K562 (cell line): ENCODE measurements around the gene PRR16.
"Not testable (repeated sequence)": the region's sequence is repeated elsewhere in the genome, so short reads cannot be mapped to it uniquely, and the experiment has no call there.

Experiments
- CEBPB ChIP-seq: fragments of 450-650 bp; IDR thresholded peaks from 2 replicates; pipeline ENCODE4 v1.6.1; 2016; ENCODE audit warnings: missing genetic modification characterization, missing compliant biosample characterization
- ETV1 ChIP-seq: fragments of 450-650 bp; conservative IDR thresholded peaks from 2 replicates; pipeline ENCODE4 v1.6.1; 2016; ENCODE audit warnings: missing genetic modification characterization, control low read depth, low read depth, missing compliant biosample characterization
- KAT2B ChIP-seq: IDR thresholded peaks from one replicate; pipeline ENCODE4 v1.6.1; 2012; ENCODE audit warnings: low read depth, mild to moderate bottlenecking, control low read depth, inconsistent platforms, low read length, moderate library complexity
- POLR2AphosphoS5 ChIP-seq: IDR thresholded peaks from 2 replicates; pipeline ENCODE4 v1.6.1; 2011; ENCODE audit warnings: mild to moderate bottlenecking, low read depth, low read length, moderate library complexity; ENCODE audit not compliant: control insufficient read depth, insufficient read depth
- SP1 ChIP-seq: sonication (generic); formaldehyde crosslinking; IDR thresholded peaks from 2 replicates; pipeline ENCODE4 v1.8.1; 2022; ENCODE audit warnings: mild to moderate bottlenecking, missing genetic modification reagents

DNA sequence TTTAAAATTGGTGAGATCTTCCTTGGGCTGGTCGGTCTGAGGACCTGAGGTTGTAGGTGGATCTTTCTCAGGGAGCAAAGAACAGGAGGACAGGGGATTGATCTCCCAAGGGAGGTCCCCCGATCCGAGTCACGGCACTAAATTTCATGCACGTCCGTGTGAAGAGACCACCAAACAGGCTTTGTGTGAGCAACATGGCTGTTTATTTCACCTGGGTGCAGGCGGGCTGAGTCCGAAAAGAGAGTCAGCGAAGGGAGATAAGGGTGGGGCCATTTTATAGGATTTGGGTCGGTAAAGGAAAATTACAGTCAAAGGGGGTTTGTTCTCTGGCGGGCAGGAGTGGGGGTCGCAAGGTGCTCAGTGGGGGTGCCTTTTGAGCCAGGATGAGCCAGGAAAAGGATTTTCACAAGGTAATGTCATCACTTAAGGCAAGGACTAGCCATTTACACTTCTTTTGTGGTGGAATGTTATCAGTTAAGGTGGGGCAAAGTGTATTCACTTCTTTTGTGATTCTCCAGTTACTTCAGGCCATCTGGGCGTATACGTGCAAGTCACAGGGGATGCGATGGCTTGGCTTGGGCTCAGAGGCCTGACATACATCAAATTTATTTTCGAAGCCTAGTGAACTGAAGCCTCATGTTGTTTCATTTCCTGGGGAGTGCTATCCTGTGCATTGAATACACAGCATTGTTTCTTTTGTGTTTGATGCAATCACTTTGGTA lies 238.9 kb downstream of the PRR16 start:
- TF ChIP-seq KAT2B; POLR2AphosphoS5; ETV1 (tag); SP1 (CRISPR knock-in tag); CEBPB (tag): not testable (repeated sequence)
